ENCODE results near the gene GPRC5D. TPM values are rescaled to one million over a fixed set of nuclear protein-coding genes. Genes with fewer than 3 reads are reported as not detected.

The GPRC5D gene
- total RNA-seq, 4 donors from 2014 or later, result not detected

DNA sequence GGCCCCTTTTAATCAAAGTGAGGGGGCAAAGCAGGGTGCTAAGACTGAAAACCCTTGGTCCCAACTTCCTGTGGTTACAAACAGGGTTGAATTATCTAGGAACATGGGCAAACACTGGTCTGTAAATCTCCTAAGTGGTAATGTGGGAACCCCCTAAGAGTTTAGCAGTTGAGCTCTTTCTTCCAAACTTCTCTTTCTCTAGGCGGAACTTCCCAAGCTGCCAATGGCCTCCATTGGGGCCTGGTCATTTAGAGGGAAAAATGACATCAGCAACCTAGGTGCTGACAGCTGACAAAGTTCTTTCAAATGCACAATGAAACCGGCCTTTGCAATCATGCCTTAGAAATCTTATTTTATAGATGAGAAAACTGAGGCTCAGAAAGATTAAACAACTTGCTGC is 30.4 kb upstream of the GPRC5D start:
- TF ChIP-seq, protein P1, sequence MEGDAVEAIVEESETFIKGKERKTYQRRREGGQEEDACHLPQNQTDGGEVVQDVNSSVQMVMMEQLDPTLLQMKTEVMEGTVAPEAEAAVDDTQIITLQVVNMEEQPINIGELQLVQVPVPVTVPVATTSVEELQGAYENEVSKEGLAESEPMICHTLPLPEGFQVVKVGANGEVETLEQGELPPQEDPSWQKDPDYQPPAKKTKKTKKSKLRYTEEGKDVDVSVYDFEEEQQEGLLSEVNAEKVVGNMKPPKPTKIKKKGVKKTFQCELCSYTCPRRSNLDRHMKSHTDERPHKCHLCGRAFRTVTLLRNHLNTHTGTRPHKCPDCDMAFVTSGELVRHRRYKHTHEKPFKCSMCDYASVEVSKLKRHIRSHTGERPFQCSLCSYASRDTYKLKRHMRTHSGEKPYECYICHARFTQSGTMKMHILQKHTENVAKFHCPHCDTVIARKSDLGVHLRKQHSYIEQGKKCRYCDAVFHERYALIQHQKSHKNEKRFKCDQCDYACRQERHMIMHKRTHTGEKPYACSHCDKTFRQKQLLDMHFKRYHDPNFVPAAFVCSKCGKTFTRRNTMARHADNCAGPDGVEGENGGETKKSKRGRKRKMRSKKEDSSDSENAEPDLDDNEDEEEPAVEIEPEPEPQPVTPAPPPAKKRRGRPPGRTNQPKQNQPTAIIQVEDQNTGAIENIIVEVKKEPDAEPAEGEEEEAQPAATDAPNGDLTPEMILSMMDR (IDR thresholded peaks at IDR 0.05), result no peak
- DNase-seq (ENCODE audit: low spot score) (no peak), ATAC-seq (ENCODE audit: low FRiP score) (no peak)

DNA sequence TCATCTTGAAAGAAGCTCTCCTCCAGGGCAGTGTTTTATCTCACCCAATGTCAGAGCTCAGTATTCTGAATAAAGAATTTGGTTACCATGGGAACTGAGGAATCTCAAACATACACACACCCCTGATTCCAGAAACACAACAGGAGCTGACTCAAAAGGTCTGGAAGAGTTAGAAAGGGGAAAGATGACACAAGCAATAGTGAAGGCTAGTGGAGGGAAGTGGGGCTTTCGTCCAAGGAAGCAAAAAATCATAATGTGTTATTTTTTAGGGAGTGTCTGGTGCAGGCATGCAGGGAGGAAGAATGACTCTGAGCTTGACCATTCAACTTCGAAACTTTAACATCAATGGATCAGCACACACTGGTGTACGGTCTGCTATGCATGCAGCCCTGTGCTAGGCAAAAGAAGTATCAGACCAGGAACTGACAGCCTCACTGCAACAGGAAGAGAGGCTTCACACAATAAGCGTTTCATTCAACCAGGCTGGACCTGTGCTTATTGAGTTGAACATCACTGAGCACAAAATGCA is 27.8 kb upstream of the GPRC5D start:
- no peak for DNase-seq (ENCODE audit: low spot score)
- peak; percentile 87 for ATAC-seq (ENCODE audit: low FRiP score)
- TF ChIP-seq, protein P1 (IDR thresholded peaks at IDR 0.05), result no peak

DNA sequence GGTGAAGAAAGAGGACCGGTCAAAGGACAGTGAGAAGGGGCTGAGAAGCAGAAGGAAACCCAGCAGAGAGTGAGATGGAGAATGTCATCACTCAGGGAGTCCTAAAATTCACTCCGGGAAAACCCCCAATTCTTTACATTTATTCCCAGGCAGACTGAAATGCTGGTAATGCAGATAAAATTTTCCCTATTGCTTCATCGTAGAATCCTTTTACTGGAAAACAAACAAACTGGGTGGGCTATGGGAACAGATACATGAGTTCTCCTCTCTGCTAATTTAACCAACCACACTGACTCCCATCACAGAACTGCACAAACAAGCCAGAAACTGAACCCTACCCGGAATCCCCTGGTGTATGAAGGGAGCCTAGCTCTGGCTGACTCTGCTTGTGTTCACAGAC is 27.2 kb upstream of the GPRC5D start:
- TF ChIP-seq, protein P1 (IDR thresholded peaks at IDR 0.05), result no peak
- ATAC-seq (ENCODE audit: low FRiP score) (peak; percentile 37), DNase-seq (ENCODE audit: low spot score) (no peak)

DNA sequence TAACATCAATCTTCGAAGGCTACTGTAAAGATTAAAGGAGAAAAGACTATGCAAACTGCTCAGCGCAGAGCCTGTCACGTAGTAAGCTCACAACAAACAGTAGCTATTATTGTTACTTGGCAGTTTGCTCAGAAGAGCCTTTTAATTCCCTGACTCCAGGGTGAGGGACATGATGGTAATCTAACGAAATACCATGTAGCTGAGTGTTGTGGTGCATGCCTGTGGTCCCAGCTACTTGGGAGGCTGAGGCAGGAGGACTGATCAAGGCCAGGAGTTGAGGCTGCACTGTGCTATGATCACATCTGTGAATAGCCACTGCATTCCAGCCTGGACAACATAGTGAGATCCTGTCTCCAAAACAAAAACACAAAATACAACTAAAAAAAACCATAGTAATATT is 25.3 kb upstream of the GPRC5D start:
- ATAC-seq (ENCODE audit: low FRiP score), result no peak
- no peak for DNase-seq (ENCODE audit: low spot score)
- TF ChIP-seq, protein P1 (IDR thresholded peaks at IDR 0.05), result no peak

DNA sequence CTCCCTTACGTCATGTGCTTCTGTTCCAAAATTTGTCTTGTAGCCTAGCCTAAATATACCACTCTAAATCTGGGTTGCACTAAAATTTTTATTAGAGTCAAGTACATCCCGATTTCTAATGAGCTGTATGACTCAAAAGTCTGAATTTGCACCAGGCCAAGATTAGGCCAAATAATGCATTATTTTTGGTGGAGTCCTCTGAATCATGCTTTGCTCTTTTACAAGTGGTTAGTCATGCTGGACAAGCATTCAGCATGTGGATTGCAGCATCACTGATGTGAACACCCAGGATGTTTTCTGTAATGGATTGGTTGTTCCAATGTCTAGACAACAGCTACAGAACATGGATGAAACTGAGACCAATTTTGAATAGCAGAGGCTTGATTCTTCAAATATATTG is 24.4 kb upstream of the GPRC5D start:
- DNase-seq (ENCODE audit: low spot score) (no peak), ATAC-seq (ENCODE audit: low FRiP score) (peak; percentile 58)
- TF ChIP-seq, protein P1 (IDR thresholded peaks at IDR 0.05), result no peak

DNA sequence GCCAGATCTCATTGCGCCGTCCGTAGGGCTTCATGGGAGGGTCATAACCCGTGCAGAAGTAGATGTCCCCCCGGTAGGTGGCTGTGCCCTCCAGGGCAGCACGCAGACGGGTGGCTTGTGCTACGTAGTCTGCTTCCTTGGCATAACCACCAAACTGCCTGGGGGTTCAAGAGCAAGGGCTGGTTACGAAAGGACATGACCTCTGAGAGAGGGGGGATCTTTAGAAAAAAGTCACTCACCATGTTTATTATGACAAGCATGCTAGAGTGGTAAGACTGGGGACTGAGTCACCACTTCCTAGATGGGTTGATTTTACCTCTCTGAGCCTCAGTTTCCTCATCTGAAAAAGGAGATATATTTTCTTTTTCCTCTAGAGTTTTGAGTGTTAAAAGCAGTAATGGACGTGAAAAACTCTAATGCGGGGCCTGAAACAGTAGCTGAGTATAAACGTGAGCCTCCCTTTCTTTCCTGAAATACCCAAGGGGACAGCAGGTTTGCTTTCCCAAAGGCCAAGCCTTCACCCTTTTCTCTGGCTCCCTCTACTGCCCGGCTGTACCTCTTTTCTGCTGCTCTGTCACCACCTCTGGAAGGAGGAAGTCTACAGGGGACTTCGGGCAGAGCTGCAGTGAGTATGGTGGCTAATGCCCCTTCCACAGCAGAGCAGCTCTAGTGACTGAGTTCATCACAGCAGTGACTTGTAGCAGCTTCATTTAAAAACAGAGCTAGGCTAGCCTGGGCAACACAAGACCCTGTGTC is 23.5 kb upstream of the GPRC5D start:
- TF ChIP-seq, protein P1 (IDR thresholded peaks at IDR 0.05), result no peak
- DNase-seq (ENCODE audit: low spot score) (no peak), ATAC-seq (ENCODE audit: low FRiP score) (no peak)

DNA sequence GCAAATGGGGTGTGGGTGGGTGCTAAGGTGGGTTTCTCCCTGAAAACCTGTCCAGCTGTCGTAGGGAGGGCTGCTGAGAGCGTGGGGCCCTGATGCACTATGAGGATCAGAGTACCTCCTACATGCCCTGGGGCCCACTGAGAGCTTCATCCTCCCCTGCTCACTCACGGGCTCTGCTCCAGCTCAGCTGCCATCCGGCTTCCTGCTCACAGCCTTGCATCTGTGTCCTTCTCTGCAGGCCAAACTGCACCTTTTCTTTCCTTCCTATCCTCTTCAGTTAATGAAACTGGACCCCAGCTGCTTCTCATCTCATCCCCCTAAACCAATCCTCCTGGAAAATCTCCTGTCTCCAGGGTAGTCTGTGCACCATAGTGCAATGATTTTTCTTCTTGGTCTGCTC is 22.2 kb upstream of the GPRC5D start:
- no peak for DNase-seq (ENCODE audit: low spot score)

More for the DNA sequence above, 22.2 kb upstream of the GPRC5D start:
- TF ChIP-seq, protein P1 (IDR thresholded peaks at IDR 0.05), result no peak
- no peak for ATAC-seq (ENCODE audit: low FRiP score)
